IMR-90 (cell line): ENCODE results near the gene ZNF182.

Source experiments
- BHLHE40 ChIP-seq: fragments of 150-350 bp; IDR thresholded peaks from 2 replicates; pipeline ENCODE4 v1.6.1; 2016; ENCODE audit warnings: mild to moderate bottlenecking, low read depth, low read length
- CEBPB ChIP-seq: IDR thresholded peaks from 2 replicates; pipeline ENCODE4 v1.6.1; 2012; ENCODE audit warnings: low read depth, low read length, improper control_type of control experiment
- CHD1 ChIP-seq: IDR thresholded peaks from 2 replicates; pipeline ENCODE4 v1.6.1; 2012; ENCODE audit warnings: low read depth, low read length, improper control_type of control experiment
- CTCF ChIP-seq: conservative IDR thresholded peaks from 2 replicates; pipeline ENCODE4 v1.5.1; 2012; ENCODE audit warnings: mild to moderate bottlenecking, low read depth, low read length, improper control_type of control experiment
- ELK1 ChIP-seq: fragments of 150-350 bp; IDR thresholded peaks from 2 replicates; pipeline ENCODE4 v1.6.1; 2016; ENCODE audit warnings: low read depth, mild to moderate bottlenecking, low read length, moderate library complexity, borderline replicate concordance
- MAFK ChIP-seq: IDR thresholded peaks from 2 replicates; pipeline ENCODE4 v1.6.1; 2012; ENCODE audit warnings: low read depth, low read length, improper control_type of control experiment
- MXI1 ChIP-seq: IDR thresholded peaks from 2 replicates; pipeline ENCODE4 v1.6.1; 2012; ENCODE audit warnings: low read depth, mild to moderate bottlenecking, low read length, moderate library complexity, borderline replicate concordance
- NFE2L2 ChIP-seq: fragments of 150-350 bp; IDR thresholded peaks from 2 replicates; pipeline ENCODE4 v1.6.1; 2016; ENCODE audit warnings: low read depth, mild to moderate bottlenecking, low read length
- POLR2A ChIP-seq: IDR thresholded peaks from 2 replicates; pipeline ENCODE4 v1.6.1; 2012; ENCODE audit warnings: mild to moderate bottlenecking, low read depth, low read length
- RAD21 ChIP-seq: IDR thresholded peaks from 2 replicates; pipeline ENCODE4 v1.6.1; 2012; ENCODE audit warnings: low read length, improper control_type of control experiment
- SMC3 ChIP-seq: fragments of 150-350 bp; IDR thresholded peaks from 2 replicates; pipeline ENCODE4 v1.6.1; 2016; ENCODE audit warnings: low read depth, mild to moderate bottlenecking, antibody characterized with exemption, low read length, moderate library complexity
- USF2 ChIP-seq: fragments of 150-350 bp; IDR thresholded peaks from 2 replicates; pipeline ENCODE4 v1.6.1; 2017; ENCODE audit warnings: mild to moderate bottlenecking, antibody characterized with exemption, low read length, low read depth

GRCh38 chrX:48021026-48021900 is 17.5 kb upstream of the ZNF182 start:
- no peak for TF ChIP-seq CTCF
- TF ChIP-seq POLR2A: no peak
- no peak for TF ChIP-seq ELK1
- no peak for TF ChIP-seq RAD21
- no peak for TF ChIP-seq USF2
- no peak for TF ChIP-seq MAFK
- no peak for TF ChIP-seq SMC3
- TF ChIP-seq CEBPB: no peak
- no peak for TF ChIP-seq MXI1
- TF ChIP-seq NFE2L2: no peak
- TF ChIP-seq BHLHE40: peak; percentile 92
- TF ChIP-seq CHD1: peak; percentile 83; the same call in 1 of the 2 replicates
